DMS 273 (cell line): Measurements from ENCODE around the gene SOX18.
"Not testable (repeated sequence)": the region's sequence is repeated elsewhere in the genome, so short reads cannot be mapped to it uniquely, and the experiment has no call there.

Experiments used
- DNase-seq: peaks from one replicate; lab custom pipeline; 2025; ENCODE audit not compliant: unreplicated experiment; lab: John Stamatoyannopoulos, UW

SOX18 gene

DNA sequence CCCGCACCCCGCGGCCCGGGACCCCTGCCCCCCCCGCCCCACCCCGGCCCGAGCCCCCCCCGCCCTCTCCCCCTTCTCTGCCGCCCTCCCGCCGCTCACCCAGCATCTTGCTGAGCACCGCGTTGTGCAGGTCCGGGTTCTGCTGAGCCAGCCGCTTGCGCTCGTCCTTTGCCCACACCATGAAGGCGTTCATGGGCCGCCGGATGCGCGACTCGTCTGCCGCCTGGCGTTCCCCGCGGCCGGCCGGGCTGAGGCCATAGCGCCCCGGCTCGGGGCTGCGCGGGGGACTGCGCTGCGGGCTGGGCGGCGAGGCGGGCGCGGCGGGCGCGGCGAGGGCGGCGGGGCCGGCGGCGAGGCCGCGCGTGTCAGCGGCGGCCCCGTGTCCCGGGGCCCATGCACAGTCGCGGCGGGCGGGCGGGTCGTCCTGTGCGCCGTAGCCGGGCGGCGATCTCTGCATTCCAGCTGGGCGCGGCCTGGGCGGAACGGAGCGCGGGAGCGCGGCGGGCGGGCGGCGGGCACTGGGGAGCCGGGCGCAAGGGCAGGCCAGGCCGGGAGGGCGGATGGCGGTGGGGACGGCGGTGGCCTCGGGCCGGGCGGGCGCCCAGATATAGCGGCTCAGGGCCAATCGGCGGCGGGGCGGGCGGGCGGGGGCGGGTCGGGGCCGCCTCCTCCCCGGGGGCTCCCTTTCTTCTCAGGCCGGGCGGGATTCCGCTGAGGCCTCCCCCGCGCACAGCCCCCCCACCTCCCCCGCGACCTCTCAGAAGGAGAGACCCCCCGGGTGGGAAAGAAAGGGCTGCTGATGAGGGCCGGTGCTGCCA lies at the start of gene SOX18:
SOX18 (minus strand) TSS at position 580 of the 818 bp plus-strand sequence; CDS start at position 457, 123 bp downstream.
- peak; percentile 79 for DNase-seq

DNA sequence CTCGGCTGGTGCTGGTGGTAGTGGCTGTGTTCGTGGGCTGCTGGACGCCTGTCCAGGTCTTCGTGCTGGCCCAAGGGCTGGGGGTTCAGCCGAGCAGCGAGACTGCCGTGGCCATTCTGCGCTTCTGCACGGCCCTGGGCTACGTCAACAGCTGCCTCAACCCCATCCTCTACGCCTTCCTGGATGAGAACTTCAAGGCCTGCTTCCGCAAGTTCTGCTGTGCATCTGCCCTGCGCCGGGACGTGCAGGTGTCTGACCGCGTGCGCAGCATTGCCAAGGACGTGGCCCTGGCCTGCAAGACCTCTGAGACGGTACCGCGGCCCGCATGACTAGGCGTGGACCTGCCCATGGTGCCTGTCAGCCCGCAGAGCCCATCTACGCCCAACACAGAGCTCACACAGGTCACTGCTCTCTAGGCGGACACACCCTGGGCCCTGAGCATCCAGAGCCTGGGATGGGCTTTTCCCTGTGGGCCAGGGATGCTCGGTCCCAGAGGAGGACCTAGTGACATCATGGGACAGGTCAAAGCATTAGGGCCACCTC lies 49.1 kb upstream of the SOX18 start:
- DNase-seq = no peak

DNA sequence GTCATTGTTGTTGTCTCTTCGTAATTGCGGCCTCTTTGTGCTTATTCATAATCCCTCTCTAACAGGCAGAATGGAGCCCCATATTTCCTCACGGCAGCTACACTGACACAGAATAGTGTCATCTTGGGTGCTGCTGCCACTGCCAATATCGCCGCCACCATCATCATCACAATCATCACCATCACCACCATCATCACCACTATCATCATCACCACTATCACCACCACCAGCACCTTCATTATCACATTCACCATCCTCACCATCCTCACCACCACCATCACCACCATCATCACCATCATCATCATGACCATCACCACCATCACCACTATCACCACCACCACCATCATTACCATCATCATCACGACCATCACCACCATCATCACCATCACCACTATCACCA lies 47.1 kb upstream of the SOX18 start:
- DNase-seq = no peak

DNA sequence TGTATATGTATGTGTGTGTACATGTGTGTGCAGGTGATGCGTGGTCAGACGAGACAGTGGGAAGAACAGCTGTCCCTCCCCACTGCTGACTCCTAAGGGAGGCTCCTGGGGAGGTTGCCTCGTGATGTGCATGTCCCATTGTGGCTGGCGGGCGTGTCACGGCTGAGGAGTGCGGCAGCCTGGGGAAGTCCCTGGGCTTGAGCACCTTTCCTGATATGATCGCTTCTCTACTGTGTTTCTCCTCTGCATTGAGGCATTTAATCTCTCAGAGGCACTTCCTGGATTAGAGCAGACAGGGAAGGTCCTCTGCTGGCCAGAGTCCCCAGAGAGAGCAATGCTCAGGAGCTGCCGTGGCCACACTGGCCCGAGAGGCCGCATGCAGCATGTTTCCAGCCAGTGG lies 46.5 kb upstream of the SOX18 start:
- no peak for DNase-seq

DNA sequence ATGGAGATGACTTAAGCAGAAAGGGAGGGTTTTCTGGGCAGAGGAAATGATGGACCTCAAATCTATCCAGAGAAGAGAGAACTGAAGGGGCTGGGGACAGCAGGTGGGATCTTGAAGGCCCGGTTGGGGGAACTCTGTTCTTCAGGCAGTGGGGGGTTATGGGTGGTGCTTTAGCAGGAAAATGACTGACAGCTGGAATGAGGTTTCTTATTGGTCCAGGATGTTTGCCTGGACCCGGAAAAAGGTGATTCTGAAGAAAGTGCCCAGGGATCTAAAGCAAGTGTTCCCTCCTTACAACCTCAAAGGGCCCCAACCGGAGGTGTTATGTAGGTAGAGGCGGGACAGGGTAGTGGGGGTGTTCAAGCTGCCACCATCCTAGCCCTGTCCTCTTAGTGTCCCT lies 46.0 kb upstream of the SOX18 start:
- no peak for DNase-seq

DNA sequence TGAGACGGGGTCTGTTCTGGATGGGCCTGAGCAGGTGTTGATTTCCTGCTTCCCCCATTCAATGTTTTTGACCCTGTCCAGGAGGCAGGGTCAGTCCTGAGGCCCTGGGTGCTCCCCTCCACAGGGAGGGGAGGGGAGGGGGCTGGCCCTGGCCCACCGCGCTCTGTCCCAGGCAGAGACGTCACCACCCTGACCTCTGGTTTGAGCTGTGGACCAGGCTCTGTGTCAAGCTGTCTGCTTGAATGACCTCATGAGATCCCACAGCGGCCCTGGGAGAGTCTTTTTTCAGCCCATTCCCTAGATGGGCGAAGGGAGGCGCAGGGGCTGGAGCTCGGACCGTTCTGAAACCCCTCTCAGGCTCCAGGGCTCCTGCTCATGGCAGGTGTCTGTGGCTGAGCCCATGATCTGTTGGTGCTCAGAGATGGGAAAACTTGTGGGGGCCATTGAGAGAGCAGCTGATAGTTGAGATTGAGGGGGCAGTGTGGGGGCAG lies 43.6 kb upstream of the SOX18 start:
- DNase-seq = peak; percentile 34

DNA sequence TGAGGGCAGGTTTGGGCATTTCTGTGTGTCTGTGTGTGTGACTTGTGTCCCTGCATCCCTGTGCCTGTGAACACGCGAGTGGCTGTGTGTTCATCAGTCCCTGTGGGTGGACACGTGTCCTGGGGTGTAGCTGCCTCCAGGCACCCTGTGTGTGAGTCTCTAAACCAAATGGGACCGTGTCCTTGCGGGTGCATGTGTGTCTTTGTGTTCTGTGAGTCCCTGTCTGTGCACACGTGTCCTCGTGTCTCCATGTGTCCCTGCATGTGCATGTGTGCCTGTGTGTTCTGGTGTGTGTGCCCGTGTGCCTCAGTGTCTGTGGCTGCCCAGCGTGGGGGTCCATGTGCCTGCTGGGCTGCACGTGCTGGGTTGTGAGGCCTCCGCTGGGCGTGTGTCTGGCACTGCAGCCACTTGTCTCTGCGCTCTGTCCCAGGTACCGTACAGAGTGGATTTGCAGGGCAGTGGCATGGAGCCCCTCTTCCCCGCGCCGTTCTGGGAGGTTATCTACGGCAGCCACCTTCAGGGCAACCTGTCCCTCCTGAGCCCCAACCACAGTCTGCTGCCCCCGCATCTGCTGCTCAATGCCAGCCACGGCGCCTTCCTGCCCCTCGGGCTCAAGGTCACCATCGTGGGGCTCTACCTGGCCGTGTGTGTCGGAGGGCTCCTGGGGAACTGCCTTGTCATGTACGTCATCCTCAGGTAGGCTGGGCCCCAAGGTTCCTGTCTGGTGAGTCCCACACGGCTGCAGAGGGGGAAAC lies 43.0 kb upstream of the SOX18 start:
- no peak for DNase-seq

DNA sequence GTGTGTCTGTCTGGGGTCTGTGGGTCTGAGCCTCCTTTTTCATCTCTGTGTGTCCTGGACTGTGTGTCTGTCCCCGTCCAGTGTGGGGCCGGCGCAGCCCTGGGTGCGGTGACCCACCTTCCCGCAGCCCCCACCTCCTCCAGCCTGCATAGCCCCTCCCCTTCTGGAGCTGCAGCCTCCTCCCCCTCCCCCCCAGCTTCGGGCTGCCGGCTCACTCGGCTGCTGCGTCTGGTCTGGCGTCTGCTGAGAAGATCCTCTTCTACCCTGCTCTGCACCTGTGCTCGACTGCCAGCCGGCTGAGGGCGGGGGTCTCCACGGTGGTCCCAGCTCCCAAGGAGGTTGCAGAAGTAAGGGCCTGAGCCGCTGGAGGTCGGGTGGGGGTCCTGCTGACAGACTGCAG lies 42.3 kb upstream of the SOX18 start:
- DNase-seq = peak; percentile 57

DNA sequence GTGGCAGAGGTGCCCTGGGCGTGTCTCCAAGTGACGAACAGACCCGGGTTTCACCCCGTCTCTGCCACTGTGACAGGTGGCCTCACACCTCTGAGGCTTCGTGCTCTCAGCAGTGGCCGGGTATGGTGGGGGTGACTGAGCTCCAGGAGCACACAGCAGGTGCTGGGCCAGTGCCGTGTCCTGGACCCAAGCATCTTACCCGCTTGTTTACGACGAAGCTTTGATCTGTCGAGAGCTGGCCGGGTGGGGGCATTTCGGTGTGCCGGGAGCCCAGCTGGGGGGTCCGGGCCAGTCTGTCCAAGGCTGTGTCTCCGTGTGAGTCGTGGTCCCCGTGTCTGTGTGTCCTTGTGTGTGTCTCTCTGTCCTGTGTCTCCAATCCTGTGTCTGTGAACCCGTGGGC lies 41.9 kb upstream of the SOX18 start:
- no peak for DNase-seq

DNA sequence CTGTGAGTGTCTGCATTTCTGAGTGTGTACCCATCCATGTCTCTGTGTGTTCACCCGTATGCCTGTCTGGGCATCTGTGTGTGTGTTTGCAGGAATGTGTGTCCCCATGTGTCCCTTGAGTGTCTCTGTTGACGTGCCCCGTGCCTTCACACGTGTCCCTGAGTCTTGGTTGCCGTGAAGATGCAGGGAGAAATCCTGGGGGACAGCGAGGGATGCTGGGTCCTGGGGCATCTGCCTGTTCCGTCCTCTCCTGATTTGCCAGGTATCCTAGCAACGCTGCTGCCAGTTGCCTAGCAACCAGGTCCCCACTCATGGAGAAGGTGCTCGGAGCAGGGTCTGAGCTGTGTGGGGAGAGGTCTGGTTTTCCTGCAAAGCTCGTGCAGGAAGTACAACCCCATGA lies 40.7 kb upstream of the SOX18 start:
- peak; percentile 86 for DNase-seq

DNA sequence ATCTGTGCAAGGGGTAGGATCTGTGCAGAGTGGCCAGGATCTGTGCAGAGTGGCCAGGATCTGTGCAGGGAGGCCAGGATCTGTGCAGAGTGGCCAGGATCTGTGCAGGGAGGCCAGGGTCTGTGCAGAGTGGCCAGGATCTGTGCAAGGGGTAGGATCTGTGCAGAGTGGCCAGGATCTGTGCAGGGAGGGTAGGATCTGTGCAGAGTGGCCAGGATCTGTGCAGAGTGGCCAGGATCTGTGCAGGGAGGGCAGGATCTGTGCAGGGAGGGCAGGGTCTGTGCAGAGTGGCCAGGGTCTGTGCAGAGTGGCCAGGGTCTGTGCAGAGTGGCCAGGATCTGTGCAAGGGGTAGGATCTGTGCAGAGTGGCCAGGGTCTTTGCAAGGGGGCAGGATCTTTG lies 39.1 kb upstream of the SOX18 start:
- DNase-seq = not testable (repeated sequence)

DNA sequence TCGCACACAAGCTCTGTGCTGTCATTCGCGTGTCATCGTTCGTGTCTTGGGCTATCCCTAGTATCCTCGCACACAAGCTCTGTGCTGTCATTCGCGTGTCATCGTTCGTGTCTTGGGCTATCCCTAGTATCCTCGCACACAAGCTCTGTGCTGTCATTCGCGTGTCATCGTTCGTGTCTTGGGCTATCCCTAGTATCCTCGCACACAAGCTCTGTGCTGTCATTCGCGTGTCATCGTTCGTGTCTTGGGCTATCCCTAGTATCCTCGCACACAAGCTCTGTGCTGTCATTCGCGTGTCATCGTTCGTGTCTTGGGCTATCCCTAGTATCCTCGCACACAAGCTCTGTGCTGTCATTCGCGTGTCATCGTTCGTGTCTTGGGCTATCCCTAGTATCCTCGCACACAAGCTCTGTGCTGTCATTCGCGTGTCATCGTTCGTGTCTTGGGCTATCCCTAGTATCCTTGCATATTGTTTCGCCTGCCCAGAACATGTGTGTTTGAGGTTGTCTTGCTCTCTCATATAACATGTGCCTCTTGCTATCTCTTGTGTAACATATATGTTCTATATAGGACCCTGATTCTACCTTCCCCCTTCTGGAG lies 37.9 kb upstream of the SOX18 start:
- DNase-seq = not testable (repeated sequence)

DNA sequence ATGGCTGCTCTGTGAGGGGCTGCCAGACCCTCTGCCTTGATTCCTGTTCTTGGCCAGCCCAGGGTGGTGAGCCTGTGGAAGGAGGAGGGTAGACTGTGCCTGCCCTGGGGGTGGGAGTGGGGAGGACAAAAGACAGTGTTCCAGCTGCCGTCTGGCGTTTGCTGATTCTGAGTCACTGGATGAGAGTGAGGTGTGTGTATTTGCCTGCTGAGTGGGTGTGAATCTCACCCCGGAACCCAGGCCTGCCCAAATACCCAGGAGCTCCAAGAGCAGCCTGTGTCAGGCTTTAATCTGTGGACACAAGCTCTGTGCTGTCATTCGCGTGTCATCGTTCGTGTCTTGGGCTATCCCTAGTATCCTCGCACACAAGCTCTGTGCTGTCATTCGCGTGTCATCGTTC lies 37.4 kb upstream of the SOX18 start:
- DNase-seq = no peak

DNA sequence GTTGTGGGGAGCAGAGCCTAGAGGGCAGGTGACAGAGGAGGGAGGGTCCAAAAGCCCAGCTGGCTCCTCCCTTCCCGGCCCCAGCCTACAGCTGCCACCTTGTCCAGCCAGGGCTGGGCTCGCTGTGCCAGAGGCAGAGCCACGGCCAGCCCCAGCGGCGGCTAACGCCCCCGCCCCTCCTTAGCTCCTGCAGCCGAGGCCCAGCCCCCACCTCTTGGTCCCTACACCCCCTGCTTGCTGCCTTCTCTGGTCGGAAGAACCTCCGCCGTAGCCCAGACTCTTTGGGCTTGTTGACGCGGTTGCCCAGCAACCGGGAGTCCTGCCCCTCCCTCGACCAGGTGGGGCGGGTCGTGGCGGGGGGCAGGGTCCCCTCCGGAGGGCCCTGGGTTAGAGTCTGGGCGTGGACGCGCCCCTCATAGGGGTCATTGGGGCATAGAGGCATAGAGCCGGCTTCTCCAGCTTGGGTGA lies 35.3 kb upstream of the SOX18 start:
- DNase-seq = no peak

DNA sequence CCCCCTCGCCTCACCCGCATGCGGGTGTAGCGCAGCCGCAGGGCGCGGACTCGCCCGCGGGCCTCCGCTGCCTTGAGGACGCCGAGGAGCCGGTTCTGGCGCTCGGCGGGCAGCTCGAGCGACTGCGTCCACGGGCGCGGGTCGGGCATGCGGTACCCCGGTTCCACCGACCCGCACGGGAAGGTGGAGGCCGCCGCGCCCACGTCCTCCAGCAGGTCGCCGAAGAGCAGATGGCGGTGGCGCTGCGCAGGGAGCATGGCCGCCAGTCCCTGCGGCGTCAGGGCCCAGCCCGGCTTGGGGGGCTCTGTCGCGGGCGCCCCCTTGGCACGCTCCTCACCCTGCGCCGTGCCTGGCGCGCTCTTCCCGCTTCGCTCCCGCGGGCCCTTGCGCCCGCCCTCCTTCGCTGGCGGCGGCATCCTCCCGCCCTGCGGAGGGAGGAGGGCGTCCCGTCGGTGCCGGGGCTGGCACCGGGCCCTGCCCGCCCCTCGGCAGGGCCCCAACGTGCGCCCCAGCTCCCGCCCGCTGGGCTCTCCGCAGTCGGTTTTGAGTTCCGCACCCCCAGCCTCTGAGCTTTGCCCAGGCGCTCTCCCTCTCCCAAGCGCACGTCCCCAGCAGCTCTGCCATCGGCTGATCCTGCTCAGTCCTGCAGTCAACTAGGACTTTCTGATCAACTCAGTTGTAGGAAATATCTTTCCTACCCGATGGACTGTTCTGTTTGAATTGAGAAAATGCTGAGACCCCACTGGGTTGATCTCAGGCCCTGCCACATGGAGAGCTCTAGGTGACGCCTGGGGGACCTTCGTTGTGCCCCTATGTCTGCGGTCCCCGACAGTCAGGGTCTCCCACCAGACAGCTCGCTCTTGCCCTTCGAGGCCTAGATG lies 34.6 kb upstream of the SOX18 start, which contains the start of gene LKAAEAR1:
LKAAEAR1 (minus strand) TSS at position 595 of the 881 bp plus-strand sequence; CDS start at position 416, 179 bp downstream.
- peak; percentile 70 for DNase-seq

DNA sequence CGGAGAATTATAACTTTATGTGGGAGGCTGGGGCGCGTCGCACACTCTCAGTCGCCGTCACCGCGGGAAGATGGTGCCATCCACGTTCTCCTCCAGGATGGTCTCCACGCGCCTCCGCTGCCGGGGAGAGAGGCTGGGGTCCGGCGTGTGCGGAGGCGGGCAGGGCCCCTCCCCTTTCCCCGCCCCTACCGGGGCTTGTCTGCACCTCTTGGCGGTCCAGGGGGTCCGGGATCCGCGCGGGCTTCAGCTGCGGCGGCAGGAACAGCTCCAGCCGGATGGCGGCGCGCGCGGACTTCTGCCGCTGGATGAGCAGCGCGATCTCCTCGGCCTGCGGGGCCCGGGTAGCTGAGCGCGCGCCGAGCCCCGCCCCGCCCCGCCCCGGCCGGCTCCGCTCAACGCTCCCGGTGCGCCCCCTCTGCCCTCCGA lies 34.0 kb upstream of the SOX18 start:
- peak; percentile 92 for DNase-seq

DNA sequence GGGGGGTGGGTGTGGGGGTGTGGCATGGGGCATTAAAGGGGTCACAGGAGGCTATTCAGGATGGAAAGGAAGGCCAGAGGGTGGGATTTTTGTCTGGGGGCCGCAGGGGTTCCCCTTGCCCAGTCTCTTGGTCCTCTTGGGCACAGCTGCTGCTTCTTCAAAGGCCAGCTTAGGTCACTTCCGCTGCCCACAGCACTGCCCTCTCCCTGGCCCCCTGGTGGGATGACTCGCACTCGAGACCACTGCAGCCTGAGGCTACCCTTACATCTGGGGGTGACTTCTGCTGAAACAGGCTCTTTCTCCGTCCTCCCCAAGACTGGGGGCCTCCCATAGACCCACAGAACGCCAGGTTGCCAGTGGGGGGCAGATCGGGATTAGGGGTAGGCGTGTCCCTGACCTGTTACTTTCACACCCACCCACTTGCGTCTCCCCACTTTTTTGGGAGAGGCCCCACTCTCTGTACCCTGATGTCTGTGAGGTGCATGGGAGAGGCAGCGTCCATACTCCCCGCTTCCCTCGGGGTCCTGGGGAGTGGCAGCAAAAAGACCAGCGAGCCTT lies 33.5 kb upstream of the SOX18 start:
- DNase-seq = no peak

DNA sequence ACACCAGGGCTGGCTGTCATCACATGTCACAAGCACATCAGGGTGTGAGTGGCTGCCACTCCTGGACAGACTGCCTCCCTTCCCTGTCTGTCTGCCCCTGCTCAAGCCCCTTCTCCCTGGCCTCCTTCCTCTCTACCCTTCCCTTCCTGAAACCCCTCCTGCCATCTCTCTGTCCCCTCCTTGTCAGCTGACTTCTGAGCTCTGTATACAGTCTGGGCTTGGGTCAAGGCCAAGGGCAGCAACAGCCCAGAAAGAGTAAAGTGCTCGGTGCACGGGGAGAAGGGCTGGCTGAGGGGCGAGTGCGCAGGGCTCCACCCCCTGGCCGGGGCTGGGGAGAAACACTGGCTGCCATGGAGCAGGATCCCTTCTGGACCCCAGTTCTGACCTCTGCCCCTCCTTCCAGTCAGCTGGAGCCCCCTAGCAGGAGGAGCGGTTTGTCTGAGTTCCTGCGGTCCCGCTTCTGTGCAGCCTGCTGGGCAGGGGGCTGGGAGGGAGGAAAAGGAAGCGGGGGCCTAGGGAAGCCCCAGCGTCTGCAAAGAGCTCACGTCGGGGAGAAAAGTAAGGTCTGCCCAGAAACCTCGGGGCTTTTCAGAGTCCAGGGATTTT lies 32.8 kb upstream of the SOX18 start:
- DNase-seq = no peak

DNA sequence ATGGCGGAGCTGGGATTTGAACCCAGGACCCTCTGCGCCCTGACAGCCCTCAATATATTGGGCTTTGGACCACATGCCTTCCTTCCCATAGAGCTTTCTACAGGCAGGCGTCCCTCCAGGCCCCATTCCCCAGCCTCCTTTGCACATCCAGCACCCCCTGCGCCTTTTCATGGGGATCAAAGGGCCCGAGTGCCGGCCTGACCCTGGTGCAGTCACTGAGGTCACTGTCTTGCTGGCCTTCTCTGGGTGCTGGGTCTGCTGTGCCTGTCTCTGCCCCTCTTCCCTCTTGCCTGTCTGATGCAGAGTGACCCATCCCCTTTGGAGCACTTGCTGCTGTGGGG lies 32.2 kb upstream of the SOX18 start:
- DNase-seq = no peak
